Upper lobe of left lung (tissue), 6 donors: Measurements from ENCODE around the gene LRGUK. TPM values are rescaled to one million over a fixed set of nuclear protein-coding genes. Genes with fewer than 3 reads are reported as not detected.
"Not testable (repeated sequence)": the region's sequence is repeated elsewhere in the genome, so short reads cannot be mapped to it uniquely, and the experiment has no call there.

Experiments
- ATAC-seq, 2 donors: fragments of 200-7000 bp; cut with Tn5 transposase; one replicate each; pipeline ENCODE4 v1.9.1; 2022; ENCODE audit warnings: mild to moderate bottlenecking in 2 of 2, moderate library complexity in 2 of 2; ENCODE audit not compliant: low FRiP score in 2 of 2
- DNase-seq, 2 donors: peaks; one replicate each; pipeline ENCODE4 v3.0.0-alpha.2; 2019 to 2020
- H3K27ac ChIP-seq, 4 donors: fragments of 200-600 bp; sonication (generic); one replicate each; pipeline ENCODE4 v1.5.1; 2016 to 2019
- H3K27me3 ChIP-seq, 4 donors: fragments of 200-600 bp; sonication (generic); one replicate each; pipeline ENCODE4 v1.5.1; 2017 to 2019
- H3K36me3 ChIP-seq, 4 donors: fragments of 200-600 bp; sonication (generic); one replicate each; pipeline ENCODE4 v1.5.1; 2016 to 2019
- H3K4me1 ChIP-seq, 4 donors: fragments of 200-600 bp; sonication (generic); one replicate each; pipeline ENCODE4 v1.5.1; 2018 to 2019
- H3K4me3 ChIP-seq, 4 donors: fragments of 200-600 bp; sonication (generic); one replicate each; pipeline ENCODE4 v1.5.1; 2017 to 2019; ENCODE audit warnings: mild to moderate bottlenecking in 2 of 4, moderate library complexity in 1 of 4
- H3K9me3 ChIP-seq, 4 donors: fragments of 200-600 bp; sonication (generic); one replicate each; pipeline ENCODE4 v1.5.1; 2018 to 2019
- CTCF ChIP-seq, 6 experiments: fragments of 450-650 bp in 4 of 6; fragments of 200-600 bp in 2 of 6; sonication (generic) in 2 of 6; IDR thresholded peaks; one replicate each; pipeline ENCODE4 v1.5.1; 2016 to 2019; ENCODE audit warnings: antibody characterized with exemption in 6 of 6
- EP300 ChIP-seq, 4 donors: sonication (generic); formaldehyde crosslinking; IDR thresholded peaks; one replicate each; pipeline ENCODE4 v1.5.1; 2017; ENCODE audit warnings: antibody characterized with exemption in 4 of 4, control low read depth in 2 of 4
- POLR2A ChIP-seq, 4 donors: fragments of 450-650 bp; IDR thresholded peaks; one replicate each; pipeline ENCODE4 v1.5.1; 2016 to 2017; ENCODE audit warnings: antibody characterized with exemption in 4 of 4, mild to moderate bottlenecking in 2 of 4
- POLR2AphosphoS5 ChIP-seq, 2 donors: sonication (generic); formaldehyde crosslinking; IDR thresholded peaks; one replicate each; pipeline ENCODE4 v1.5.1; 2017; ENCODE audit warnings: antibody characterized with exemption in 2 of 2
- WGBS, 2 donors: methylation state at CpG; one replicate each; pipeline ENCODE4 v1.1.5; 2017 to 2018; 5-methylcytosine and 5-hydroxymethylcytosine counted together
- total RNA-seq, 6 donors: library from RNA; depleted of rRNA in 4 of 6; stranded (reverse); fragments of >200 nt in 4 of 6; gene quantifications; one replicate each; pipeline versions ENCODE4 v1.1.0 to v1.2.1, GENCODE V29; 2016 to 2021
- donor health status: DM: no; HTN: no; CAD: no; lungs with moderate emphysema.
- donor health status: DM: no; HTN: yes; CAD: no; lungs with severe emphysema.

The LRGUK gene, protein sequence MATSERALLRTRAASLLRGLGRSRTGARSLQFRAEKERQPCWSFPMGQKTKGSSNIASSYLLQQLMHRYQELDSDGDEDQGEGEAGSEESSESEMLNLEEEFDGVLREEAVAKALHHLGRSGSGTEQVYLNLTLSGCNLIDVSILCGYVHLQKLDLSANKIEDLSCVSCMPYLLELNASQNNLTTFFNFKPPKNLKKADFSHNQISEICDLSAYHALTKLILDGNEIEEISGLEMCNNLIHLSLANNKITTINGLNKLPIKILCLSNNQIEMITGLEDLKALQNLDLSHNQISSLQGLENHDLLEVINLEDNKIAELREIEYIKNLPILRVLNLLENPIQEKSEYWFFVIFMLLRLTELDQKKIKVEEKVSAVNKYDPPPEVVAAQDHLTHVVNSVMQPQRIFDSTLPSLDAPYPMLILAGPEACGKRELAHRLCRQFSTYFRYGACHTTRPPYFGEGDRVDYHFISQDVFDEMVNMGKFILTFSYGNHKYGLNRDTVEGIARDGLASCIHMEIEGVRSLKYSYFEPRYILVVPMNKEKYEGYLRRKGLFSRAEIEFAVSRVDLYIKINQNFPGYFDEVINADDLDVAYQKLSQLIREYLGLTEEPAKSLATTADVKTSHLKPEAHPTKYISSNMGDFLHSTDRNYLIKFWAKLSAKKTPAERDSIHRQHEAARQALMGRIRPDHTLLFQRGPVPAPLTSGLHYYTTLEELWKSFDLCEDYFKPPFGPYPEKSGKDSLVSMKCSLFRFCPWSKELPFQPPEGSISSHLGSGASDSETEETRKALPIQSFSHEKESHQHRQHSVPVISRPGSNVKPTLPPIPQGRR
- total RNA-seq, result 1 to 10 TPM in 5 of 6 donors, under 1 TPM in 1; 0.31 to 9.1 (median 1.9) TPM

- Histone ChIP-seq H3K36me3 (no peaks in the 10 kb centered on the region), H3K4me1 (peaks cover 3 to 15% (median 10%) of the 10 kb centered on the region in 4 donors), H3K27ac (no peak within 1 kb of the TSS), H3K4me3 (peak within 1 kb of the TSS; percentile 61 to 89 (median 70)), H3K9me3 (no peaks in the 10 kb centered on the region), H3K27me3 (no peaks in the 10 kb centered on the region)
- 1 to 2% methylated on average over 36 to 43 of the region's 43 CpGs for WGBS, 2 donors
- no peak for TF ChIP-seq EP300 (IDR thresholded peaks at IDR 0.05)
- TF ChIP-seq POLR2AphosphoS5 (IDR thresholded peaks at IDR 0.05), result peak in 1 of 2 donors; percentile 17
- no peak for TF ChIP-seq POLR2A (IDR thresholded peaks at IDR 0.05)
- no peak for TF ChIP-seq CTCF (IDR thresholded peaks at IDR 0.05)
- DNase-seq (peak; percentile 55 to 87), ATAC-seq (peak; percentile 94 to 99)
Measured at GRCh38 chr7:134126966-134127848, at the start of gene LRGUK. Gene LRGUK, plus strand, starts transcription at chr7:134127340. Its CDS starts 28 bp downstream, at chr7:134127368.

DNA sequence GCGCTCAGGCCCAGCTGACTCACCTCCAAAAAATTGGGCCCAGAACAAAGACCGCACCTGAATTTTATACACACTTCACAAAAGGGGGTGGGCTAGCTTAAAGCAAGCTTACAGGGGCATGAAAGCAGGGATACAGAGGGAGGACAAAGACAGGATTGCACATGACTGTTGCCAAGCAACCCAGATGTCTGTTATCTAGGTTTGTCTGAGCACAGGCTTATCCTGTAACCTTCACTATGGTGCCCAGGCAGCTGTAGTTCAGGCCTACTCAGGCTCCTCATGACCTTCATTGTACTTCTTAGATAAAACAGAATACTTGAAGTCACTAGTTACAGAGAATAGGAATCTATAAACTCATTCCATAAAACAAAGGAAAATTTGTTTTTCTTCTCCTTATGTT lies 49.6 kb upstream of the LRGUK start:
- WGBS, 2 donors, result 97 to 100% methylated on average over 2 of the region's 2 CpGs
- not testable (repeated sequence) for H3K4me1 ChIP-seq, H3K27me3 ChIP-seq, H3K27ac ChIP-seq, H3K36me3 ChIP-seq, H3K4me3 ChIP-seq, ATAC-seq, DNase-seq, H3K9me3 ChIP-seq

GRCh38 chr7:134078991-134079390 lies 48.1 kb upstream of the LRGUK start:
- Histone ChIP-seq H3K36me3 (no peaks in the 10 kb centered on the region), H3K4me3 (no peak overlapping the region), H3K27me3 (no peaks in the 10 kb centered on the region), H3K27ac (no peak overlapping the region), H3K9me3 (no peaks in the 10 kb centered on the region), H3K4me1 (no peaks in the 10 kb centered on the region)
- ATAC-seq (no peak), DNase-seq (no peak)
- WGBS, 2 donors, result 36 to 68% methylated on average over 2 of the region's 2 CpGs
- TF ChIP-seq POLR2AphosphoS5 (IDR thresholded peaks at IDR 0.05), result peak in 1 of 2 donors; percentile 9
- no peak for TF ChIP-seq POLR2A (IDR thresholded peaks at IDR 0.05)

GRCh38 chr7:134081695-134082094 lies 45.4 kb upstream of the LRGUK start:
- H3K9me3 ChIP-seq, result no peaks in the 10 kb centered on the region
- ATAC-seq (no peak), DNase-seq (no peak)
- no peak overlapping the region for H3K4me3 ChIP-seq
- no peak overlapping the region for H3K27ac ChIP-seq
- H3K4me1 ChIP-seq, result no peaks in the 10 kb centered on the region
- H3K27me3 ChIP-seq, result no peaks in the 10 kb centered on the region
- no peaks in the 10 kb centered on the region for H3K36me3 ChIP-seq
- 93 to 100% methylated on average over 1 of the region's 1 CpG for WGBS, 2 donors
- TF ChIP-seq EP300 (IDR thresholded peaks at IDR 0.05) (no peak), CTCF (IDR thresholded peaks at IDR 0.05) (no peak), POLR2AphosphoS5 (IDR thresholded peaks at IDR 0.05) (no peak), POLR2A (IDR thresholded peaks at IDR 0.05) (no peak)

DNA sequence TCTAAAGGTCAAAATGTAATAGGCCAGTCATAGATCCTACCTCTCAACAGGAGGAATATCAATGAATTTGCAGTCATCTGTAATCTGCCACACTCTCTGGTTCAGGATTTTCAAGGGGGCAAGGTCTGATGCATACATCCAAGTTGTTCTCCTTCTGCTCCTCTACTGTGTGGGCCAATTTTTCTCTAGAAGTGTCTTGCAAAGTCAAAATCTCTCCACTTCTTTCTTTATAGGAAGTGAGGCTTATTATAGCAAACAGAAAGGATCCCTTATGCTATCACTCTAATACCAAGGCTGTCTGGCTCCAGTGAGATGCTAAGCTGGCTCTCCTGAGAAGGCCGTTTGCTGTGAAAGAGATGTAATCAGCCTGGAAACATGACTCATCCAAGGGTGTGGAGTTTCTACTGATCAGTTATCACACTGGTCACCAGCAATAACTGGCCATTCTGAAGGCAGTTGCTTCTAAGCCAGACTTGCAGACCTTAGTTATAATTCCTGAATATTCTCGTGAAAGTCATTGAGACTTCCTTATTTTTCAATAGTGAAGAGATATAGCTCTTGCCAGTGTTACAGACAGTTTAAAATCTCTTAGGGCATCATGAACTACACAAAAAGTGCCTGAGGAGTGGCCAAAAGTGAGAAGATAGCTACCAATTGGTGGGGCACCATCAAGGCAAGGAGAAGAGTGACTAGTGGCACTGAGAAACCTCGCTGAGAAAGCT lies 43.2 kb upstream of the LRGUK start:
- no peak for DNase-seq
- 74 to 87% methylated on average over 3 of the region's 3 CpGs for WGBS, 2 donors
- peak in 1 of 2 donors; percentile 80 for ATAC-seq
- Histone ChIP-seq H3K9me3 (peaks cover 0 to 15% (median 4%) of the 10 kb centered on the region in 4 donors), H3K4me3 (no peak overlapping the region), H3K27ac (no peak overlapping the region), H3K4me1 (no peaks in the 10 kb centered on the region), H3K36me3 (no peaks in the 10 kb centered on the region), H3K27me3 (no peaks in the 10 kb centered on the region)
- TF ChIP-seq EP300 (IDR thresholded peaks at IDR 0.05), result no peak
- no peak for TF ChIP-seq POLR2A (IDR thresholded peaks at IDR 0.05)
- TF ChIP-seq CTCF (IDR thresholded peaks at IDR 0.05), result no peak
- TF ChIP-seq POLR2AphosphoS5 (IDR thresholded peaks at IDR 0.05), result no peak
